ENCODE measurements around the gene UGP2. TPM values are rescaled to one million over a fixed set of nuclear protein-coding genes. Genes with fewer than 3 reads are reported as not detected.

Gene UGP2
- total and polyA plus RNA-seq, 10 of the 15 experiments (the other 5 are each of a cell fraction or from before 2014, with no cell fraction given) = 40.8 to 98.3 (median 76.1) TPM

DNA sequence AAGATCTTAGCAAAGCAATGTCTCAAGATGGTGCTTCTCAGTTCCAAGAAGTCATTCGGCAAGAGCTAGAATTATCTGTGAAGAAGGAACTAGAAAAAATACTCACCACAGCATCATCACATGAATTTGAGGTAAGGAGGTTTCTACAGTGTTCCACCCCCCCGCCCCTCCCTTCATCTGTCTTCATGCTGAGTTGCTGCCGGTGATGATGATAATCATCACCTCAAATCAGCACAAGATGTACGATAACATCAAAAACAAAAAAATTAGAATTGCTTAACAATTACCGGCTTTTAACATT lies 14.6 kb downstream of the UGP2 start:
- no peaks in the 10 kb centered on the region for H3K27me3 ChIP-seq (replicated peaks in 1 of 2; ENCODE audit: control insufficient read depth in 2 of 2, insufficient read depth in 2 of 2, low read length in 1 of 2)
- WGBS (ENCODE audit: insufficient coverage, insufficient replicate concordance, low lambda C conversion rate, missing lambda C conversion rate) = 34% methylated on average over 5 of the region's 5 CpGs
- DNase-seq (ENCODE audit: low read depth, low spot score) (no peak), ATAC-seq (no peak), FAIRE-seq (no peak)
- no peaks in the 10 kb centered on the region for H3K4me1 ChIP-seq (ENCODE audit: control insufficient read depth, insufficient read depth, low read length)
- H3K9me3 ChIP-seq (replicated peaks; ENCODE audit: control insufficient read depth, insufficient read depth, low read length) = no peaks in the 10 kb centered on the region
- ChIA-PET POLR2A (no interaction called here), CTCF (interaction anchor here (1.3 to 14.9 kb wide), 5 partner anchors 10 to 631 kb away, joined by 3 to 170 read pairs (median 4); no protein-coding TSS in a partner anchor), SMC1A (ENCODE audit: uncharacterized antibody, unreplicated experiment) (interaction anchor here (6.2 kb wide), 1 partner anchor 13 kb away, joined by 66 read pairs; the partner anchor contains the start of gene UGP2), RAD21 (ENCODE audit: unreplicated experiment) (interaction anchor here (1.7 to 2.0 kb wide), 2 partner anchors 12 to 157 kb away, joined by 5 to 6 read pairs; no protein-coding TSS in a partner anchor)
- H4K20me1 ChIP-seq (ENCODE audit: control insufficient read depth, insufficient read depth) = no peaks in the 10 kb centered on the region; the same call in 1 of the 2 replicates
- no TSS peak for BruUV-seq (replicated peaks)
- in situ Hi-C loops (cut with MboI) (loop anchor here (5.0 kb wide), 1 partner anchor 164 kb away; no protein-coding TSS in a partner anchor), intact Hi-C loops (cut with micrococcal nuclease; ENCODE audit: unreplicated experiment) (no loop called here)
- no peak overlapping the region for H3K27ac ChIP-seq (ENCODE audit: control insufficient read depth, insufficient read depth)
- no peak for TF ChIP-seq RAD21 (IDR thresholded peaks at IDR 0.05; ENCODE audit: insufficient read depth, low read depth, low read length)
- no peak for TF ChIP-seq ZNF592 (IDR thresholded peaks at IDR 0.05)
- no peak for TF ChIP-seq RCOR1 (conservative IDR thresholded peaks at IDR 0.05; ENCODE audit: low read depth, low read length)
- no peak for TF ChIP-seq ZNF384 (IDR thresholded peaks at IDR 0.05; ENCODE audit: borderline replicate concordance, low read depth, low read length)
- TF ChIP-seq CEBPB (IDR thresholded peaks at IDR 0.05; ENCODE audit: borderline replicate concordance in 1 of 2, low read depth in 2 of 2, low read length in 2 of 2) = no peak
- TF ChIP-seq NBN (IDR thresholded peaks at IDR 0.05) = no peak
- TF ChIP-seq ETV6 (conservative IDR thresholded peaks at IDR 0.05 in 1 of 2, IDR thresholded peaks at IDR 0.05 in 1 of 2; ENCODE audit: borderline replicate concordance in 1 of 2, low read depth in 1 of 2) = no peak
- TF ChIP-seq, protein P1, sequence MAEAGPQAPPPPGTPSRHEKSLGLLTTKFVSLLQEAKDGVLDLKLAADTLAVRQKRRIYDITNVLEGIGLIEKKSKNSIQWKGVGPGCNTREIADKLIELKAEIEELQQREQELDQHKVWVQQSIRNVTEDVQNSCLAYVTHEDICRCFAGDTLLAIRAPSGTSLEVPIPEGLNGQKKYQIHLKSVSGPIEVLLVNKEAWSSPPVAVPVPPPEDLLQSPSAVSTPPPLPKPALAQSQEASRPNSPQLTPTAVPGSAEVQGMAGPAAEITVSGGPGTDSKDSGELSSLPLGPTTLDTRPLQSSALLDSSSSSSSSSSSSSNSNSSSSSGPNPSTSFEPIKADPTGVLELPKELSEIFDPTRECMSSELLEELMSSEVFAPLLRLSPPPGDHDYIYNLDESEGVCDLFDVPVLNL (IDR thresholded peaks at IDR 0.05; ENCODE audit: low read depth, low read length) = no peak
- TF ChIP-seq, protein P2, sequence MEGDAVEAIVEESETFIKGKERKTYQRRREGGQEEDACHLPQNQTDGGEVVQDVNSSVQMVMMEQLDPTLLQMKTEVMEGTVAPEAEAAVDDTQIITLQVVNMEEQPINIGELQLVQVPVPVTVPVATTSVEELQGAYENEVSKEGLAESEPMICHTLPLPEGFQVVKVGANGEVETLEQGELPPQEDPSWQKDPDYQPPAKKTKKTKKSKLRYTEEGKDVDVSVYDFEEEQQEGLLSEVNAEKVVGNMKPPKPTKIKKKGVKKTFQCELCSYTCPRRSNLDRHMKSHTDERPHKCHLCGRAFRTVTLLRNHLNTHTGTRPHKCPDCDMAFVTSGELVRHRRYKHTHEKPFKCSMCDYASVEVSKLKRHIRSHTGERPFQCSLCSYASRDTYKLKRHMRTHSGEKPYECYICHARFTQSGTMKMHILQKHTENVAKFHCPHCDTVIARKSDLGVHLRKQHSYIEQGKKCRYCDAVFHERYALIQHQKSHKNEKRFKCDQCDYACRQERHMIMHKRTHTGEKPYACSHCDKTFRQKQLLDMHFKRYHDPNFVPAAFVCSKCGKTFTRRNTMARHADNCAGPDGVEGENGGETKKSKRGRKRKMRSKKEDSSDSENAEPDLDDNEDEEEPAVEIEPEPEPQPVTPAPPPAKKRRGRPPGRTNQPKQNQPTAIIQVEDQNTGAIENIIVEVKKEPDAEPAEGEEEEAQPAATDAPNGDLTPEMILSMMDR (IDR thresholded peaks at IDR 0.05 in 2 of 3, conservative IDR thresholded peaks at IDR 0.05 in 1 of 3; ENCODE audit: control insufficient read depth in 2 of 3, extremely low read depth in 1 of 3, insufficient read depth in 1 of 3, low read depth in 3 of 3, low read length in 3 of 3) = no peak
- TF ChIP-seq JUNB (IDR thresholded peaks at IDR 0.05) = no peak
- no peak for TF ChIP-seq ATF7 (IDR thresholded peaks at IDR 0.05; ENCODE audit: low read depth)
- no peak for TF ChIP-seq CHD4 (IDR thresholded peaks at IDR 0.05)
- TF ChIP-seq IRF3 (IDR thresholded peaks at IDR 0.05) = no peak
- TF ChIP-seq TCF3 (IDR thresholded peaks at IDR 0.05; ENCODE audit: borderline replicate concordance, insufficient read depth, low read depth, low read length) = no peak
- TF ChIP-seq TARDBP (IDR thresholded peaks at IDR 0.05; ENCODE audit: borderline replicate concordance) = no peak
- no peak for TF ChIP-seq HDAC2 (IDR thresholded peaks at IDR 0.05)
- no peak overlapping the region for H3K4me3 ChIP-seq
- H3K9ac ChIP-seq (ENCODE audit: control insufficient read depth, insufficient read depth, low read length) = no peak overlapping the region
- no peak overlapping the region for H3K4me2 ChIP-seq (ENCODE audit: control insufficient read depth, insufficient read depth)
- H3K36me3 ChIP-seq (ENCODE audit: control insufficient read depth in 2 of 2, insufficient read depth in 2 of 2, low read length in 1 of 2) = peaks cover 3 to 12% of the 10 kb centered on the region in 2 experiments; a peak in 2 of 4 replicates
- H2AFZ ChIP-seq (ENCODE audit: control insufficient read depth, low read depth, low read length) = no peak overlapping the region
- peaks cover 35% of the 10 kb centered on the region for H3K79me2 ChIP-seq (ENCODE audit: control insufficient read depth, insufficient read depth, low read length)
